Psoas muscle (tissue), 8 donors: ENCODE measurements around the gene PIGQ. TPM values are rescaled to one million over a fixed set of nuclear protein-coding genes. Genes with fewer than 3 reads are reported as not detected.

Experiments used
- ATAC-seq, 4 donors: fragments of 200-7000 bp; cut with Tn5 transposase; one replicate each; pipeline ENCODE4 v1.9.1; 2020; ENCODE audit warnings: moderate library complexity in 3 of 4, mild to moderate bottlenecking in 2 of 4
- DNase-seq, 2 donors: peaks; one replicate each; pipeline ENCODE4 v3.0.0-alpha.2; 2020
- H3K27ac ChIP-seq: fragments of 200-600 bp; one replicate; pipeline ENCODE4 v1.8.0; 2022
- H3K27me3 ChIP-seq, 3 donors: fragments of 200-600 bp in 1 of 3; one replicate each; pipeline versions ENCODE4 v1.6.1 to v1.8.0; 2013 to 2022; ENCODE audit warnings: low read length in 2 of 3, mild to moderate bottlenecking in 2 of 3, moderate library complexity in 1 of 3; ENCODE audit not compliant: insufficient read depth in 3 of 3
- H3K36me3 ChIP-seq, 2 donors: fragments of 200-600 bp in 1 of 2; one replicate each; pipeline versions ENCODE4 v1.6.1 to v1.8.0; 2013 to 2022; ENCODE audit warnings: low read depth in 1 of 2, mild to moderate bottlenecking in 1 of 2, moderate library complexity in 1 of 2; ENCODE audit not compliant: insufficient read depth in 1 of 2
- H3K4me1 ChIP-seq: fragments of 200-600 bp; one replicate; pipeline ENCODE4 v1.8.0; 2022
- H3K4me3 ChIP-seq: fragments of 200-600 bp; one replicate; pipeline ENCODE4 v1.8.0; 2022; ENCODE audit warnings: mild to moderate bottlenecking
- H3K9me3 ChIP-seq: fragments of 200-600 bp; one replicate; pipeline ENCODE4 v1.8.0; 2022
- CTCF ChIP-seq: fragments of 200-600 bp; IDR thresholded peaks from one replicate; pipeline ENCODE4 v1.8.0; 2022; ENCODE audit warnings: antibody characterized with exemption
- WGBS, 3 donors: extraction: QIAGEN DNeasy Blood & Tissue Kit; methylation state at CpG; one replicate each; pipeline versions ENCODE4 v1.1.6 to v1.1.7; 2013; 5-methylcytosine and 5-hydroxymethylcytosine counted together
- intact Hi-C, 2 donors: fragments of 100-400 bp; cut with DNase I; formaldehyde crosslinking; loops; one replicate each; pipeline versions ENCODE4 v1.11.0 to v1.14.2; 2022
- polyA plus RNA-seq, 3 donors: library from polyadenylated mRNA; stranded (reverse); fragments of 200-250 nt; gene quantifications; one replicate each; pipeline ENCODE4 v1.2.3, GENCODE V29; 2013
- total RNA-seq, 4 donors: library from RNA; stranded (reverse); fragmentation: NEBNext Ultra II Directional in 2 of 4; extraction: Animal tissue kit (Norgen Biotek cat#: 25700) in 2 of 4; gene quantifications; one replicate each; pipeline versions ENCODE4 v1.2.1 to v1.2.4, GENCODE V29; 2021 to 2023
- donor health status: healthy with polysubstance abuse.
- donor health status: DM: no; HTN: no; CAD: no; lungs with moderate emphysema.
- donor health status: Bipolar disorder and iron deficiency.
- donor health status: healthy.
- donor health status: DM: yes; HTN: yes; CAD: no.
- donor health status: DM: no; HTN: no; CAD: no.
- donor health status: DM: no; HTN: no; CAD: no.
- donor health status: DM: yes; HTN: yes; CAD: no.

The PIGQ gene
- total and polyA plus RNA-seq, 7 donors, result 18.3 to 39.9 (median 26.3) TPM

GRCh38 chr16:598823-599739, 29.3 kb downstream of the PIGQ start:
- WGBS, 3 donors, result 94 to 97% (median 95%) methylated on average over 42 to 43 of the region's 43 CpGs
- no peak for TF ChIP-seq CTCF
- no peak for ATAC-seq
- no peak overlapping the region for H3K27ac ChIP-seq
- peaks cover 32% of the 10 kb centered on the region for H3K4me1 ChIP-seq
- H3K27me3 ChIP-seq, result no peaks in the 10 kb centered on the region
- H3K4me3 ChIP-seq, result no peak overlapping the region
- intact Hi-C loops, result no loop called here
- no peaks in the 10 kb centered on the region for H3K9me3 ChIP-seq
- DNase-seq, result no peak
- H3K36me3 ChIP-seq, result peaks cover 0 to 17% of the 10 kb centered on the region in 2 donors

GRCh38 chr16:600781-601180, 31.0 kb downstream of the PIGQ start:
- Histone ChIP-seq H3K4me3 (no peak overlapping the region), H3K9me3 (no peaks in the 10 kb centered on the region), H3K4me1 (peaks cover 22% of the 10 kb centered on the region), H3K27ac (no peak overlapping the region), H3K36me3 (peaks cover 0 to 13% of the 10 kb centered on the region in 2 donors), H3K27me3 (no peaks in the 10 kb centered on the region)
- no peak for DNase-seq
- intact Hi-C loops, result no loop called here
- 54 to 68% (median 58%) methylated on average over 7 of the region's 7 CpGs for WGBS, 3 donors
- ATAC-seq, result no peak
- no peak for TF ChIP-seq CTCF

- no peak for DNase-seq
- ATAC-seq, result no peak
- H3K27me3 ChIP-seq, result no peaks in the 10 kb centered on the region
- H3K4me3 ChIP-seq, result no peak overlapping the region
- intact Hi-C loops, result loop anchor here in 1 of 2 donors (2.0 kb wide), 1 partner anchor 23 kb away; no protein-coding TSS in a partner anchor
- H3K9me3 ChIP-seq, result no peaks in the 10 kb centered on the region
- TF ChIP-seq CTCF, result no peak
- 81 to 90% (median 86%) methylated on average over 5 of the region's 5 CpGs for WGBS, 3 donors
- no peak overlapping the region for H3K27ac ChIP-seq
- H3K4me1 ChIP-seq, result peaks cover 16% of the 10 kb centered on the region
- H3K36me3 ChIP-seq, result peaks cover 0 to 13% of the 10 kb centered on the region in 2 donors
These were observed 34.2 kb downstream of the PIGQ start for GRCh38 chr16:603933-604332.

- Histone ChIP-seq H3K27me3 (no peaks in the 10 kb centered on the region), H3K4me3 (no peak overlapping the region), H3K9me3 (no peaks in the 10 kb centered on the region), H3K4me1 (peaks cover 31% of the 10 kb centered on the region), H3K36me3 (no peaks in the 10 kb centered on the region), H3K27ac (no peak overlapping the region)
- no peak for TF ChIP-seq CTCF
- DNase-seq, result no peak
- no peak for ATAC-seq
- intact Hi-C loops, result no loop called here
- WGBS, 3 donors, result 92 to 96% (median 96%) methylated on average over 22 of the region's 22 CpGs
These were observed 37.0 kb downstream of the PIGQ start for GRCh38 chr16:606656-607307.
